GM18519 (cell line): ENCODE measurements around the gene CLHC1.
"Not testable (repeated sequence)": the region's sequence is repeated elsewhere in the genome, so short reads cannot be mapped to it uniquely, and the experiment has no call there.

Experiments used
- ATAC-seq: cut with Tn5 transposase; IDR thresholded peaks from one replicate; pipeline ENCODE4 v1.9.1; 2021; ENCODE audit warnings: mild to moderate bottlenecking, moderate library complexity; ENCODE audit not compliant: unreplicated experiment, low FRiP score

CLHC1 gene

GRCh38 chr2:55138014-55138881, 93.8 kb downstream of the CLHC1 start:
- no peak for ATAC-seq

GRCh38 chr2:55137024-55137958, 94.8 kb downstream of the CLHC1 start:
- ATAC-seq: no peak

- ATAC-seq: no peak
Observed at GRCh38 chr2:55136138-55136541, 96.0 kb downstream of the CLHC1 start.

GRCh38 chr2:55135491-55135890, 96.6 kb downstream of the CLHC1 start:
- no peak for ATAC-seq

GRCh38 chr2:55134316-55134706, 97.8 kb downstream of the CLHC1 start:
- no peak for ATAC-seq

GRCh38 chr2:55133467-55134315, 98.4 kb downstream of the CLHC1 start:
- ATAC-seq: peak; percentile 84

GRCh38 chr2:55130849-55131248, 101.2 kb downstream of the CLHC1 start:
- ATAC-seq: no peak

GRCh38 chr2:55126643-55127042, 105.5 kb downstream of the CLHC1 start:
- not testable (repeated sequence) for ATAC-seq
